Lung microvascular endothelial cell (primary cell): ENCODE results near the gene TESK2. TPM values are rescaled to one million over a fixed set of nuclear protein-coding genes. Genes with fewer than 3 reads are reported as not detected.
A peak's percentile ranks its signal among the peaks of the same experiment; 100 is the strongest.

ENCODE experiments used
- DNase-seq, 2 donors: peaks; one replicate each; pipeline versions ENCODE4 v3.0.0 to v3.0.0-alpha.2; 2010; ENCODE audit warnings: low read depth in 2 of 2
- total RNA-seq: library from RNA; depleted of rRNA; stranded (reverse); fragments of >200 nt; gene quantifications from 2 replicates; pipeline ENCODE4 v1.2.1, GENCODE V29; 2014

The TESK2 gene
- total RNA-seq, 1 donor from 2014 or later: 4.6 TPM

- no peak for DNase-seq
These were observed 111.4 kb downstream of the TESK2 start for GRCh38 chr1:45379524-45379923.

GRCh38 chr1:45378184-45378583 is 112.8 kb downstream of the TESK2 start:
- no peak for DNase-seq

GRCh38 chr1:45375104-45376090 is 115.6 kb downstream of the TESK2 start:
- peak in 1 of 2 donors; percentile 27 for DNase-seq

- DNase-seq: no peak
These were observed 117.4 kb downstream of the TESK2 start for GRCh38 chr1:45373573-45373972.

- DNase-seq: no peak
These were observed 120.4 kb downstream of the TESK2 start for GRCh38 chr1:45370575-45370974.

- DNase-seq: no peak
These were observed 125.9 kb downstream of the TESK2 start for GRCh38 chr1:45365051-45365450.

GRCh38 chr1:45364294-45364693 is 126.7 kb downstream of the TESK2 start:
- no peak for DNase-seq

GRCh38 chr1:45360981-45361380 is 130.0 kb downstream of the TESK2 start:
- DNase-seq: peak; percentile 76 to 81

- peak; percentile 80 to 85 for DNase-seq
These were observed 131.0 kb downstream of the TESK2 start for GRCh38 chr1:45359882-45360513.

GRCh38 chr1:45356186-45356585 is 134.8 kb downstream of the TESK2 start:
- DNase-seq: no peak

GRCh38 chr1:45355683-45356082 is 135.3 kb downstream of the TESK2 start:
- DNase-seq: peak; percentile 24 to 38

- no peak for DNase-seq
These were observed 136.1 kb downstream of the TESK2 start for GRCh38 chr1:45354838-45355237.

- DNase-seq: no peak
These were observed 137.3 kb downstream of the TESK2 start for GRCh38 chr1:45353685-45354084.

- DNase-seq: no peak
These were observed 139.5 kb downstream of the TESK2 start for GRCh38 chr1:45351508-45351907.

- no peak for DNase-seq
These were observed 141.8 kb downstream of the TESK2 start for GRCh38 chr1:45348966-45349677.

GRCh38 chr1:45348609-45348965 is 142.4 kb downstream of the TESK2 start:
- DNase-seq: no peak

GRCh38 chr1:45348020-45348419 is 142.9 kb downstream of the TESK2 start:
- no peak for DNase-seq

- DNase-seq: no peak
These were observed 144.5 kb downstream of the TESK2 start for GRCh38 chr1:45346473-45346872.

- no peak for DNase-seq
These were observed 145.9 kb downstream of the TESK2 start for GRCh38 chr1:45345014-45345413.

- no peak for DNase-seq
These were observed 146.5 kb downstream of the TESK2 start for GRCh38 chr1:45344499-45344898.

- peak in 1 of 2 donors; percentile 17 for DNase-seq
These were observed 150.0 kb downstream of the TESK2 start for GRCh38 chr1:45340816-45341466.
